Suprapubic skin (tissue), 4 donors: ENCODE results near the gene TMEM242. TPM values are rescaled to one million over a fixed set of nuclear protein-coding genes. Genes with fewer than 3 reads are reported as not detected.

Source experiments
- DNase-seq, 2 donors: peaks; one replicate each; pipeline ENCODE4 v3.0.0-alpha.2; 2019; ENCODE audit warnings: low spot score in 2 of 2
- H3K27ac ChIP-seq: fragments of 200-600 bp; sonication (generic); one replicate; pipeline ENCODE4 v1.5.1; 2019
- H3K27me3 ChIP-seq: fragments of 200-600 bp; sonication (generic); one replicate; pipeline ENCODE4 v1.5.1; 2019
- H3K36me3 ChIP-seq: fragments of 200-600 bp; sonication (generic); one replicate; pipeline ENCODE4 v1.5.1; 2019
- H3K4me1 ChIP-seq: fragments of 200-600 bp; sonication (generic); one replicate; pipeline ENCODE4 v1.5.1; 2019
- H3K4me3 ChIP-seq: fragments of 200-600 bp; sonication (generic); one replicate; pipeline ENCODE4 v1.5.1; 2019; ENCODE audit warnings: mild to moderate bottlenecking
- H3K9me3 ChIP-seq: fragments of 200-600 bp; sonication (generic); one replicate; pipeline ENCODE4 v1.5.1; 2019
- CTCF ChIP-seq, 2 donors: fragments of 200-600 bp in 1 of 2; fragments of 450-650 bp in 1 of 2; sonication (generic) in 1 of 2; IDR thresholded peaks; one replicate each; pipeline ENCODE4 v1.5.1; 2016 to 2019; ENCODE audit warnings: antibody characterized with exemption in 2 of 2, mild to moderate bottlenecking in 1 of 2, moderate library complexity in 1 of 2
- EP300 ChIP-seq: sonication (generic); formaldehyde crosslinking; IDR thresholded peaks from one replicate; pipeline ENCODE4 v1.6.1; 2017; ENCODE audit warnings: antibody characterized with exemption
- POLR2A ChIP-seq, 2 donors: fragments of 450-650 bp; IDR thresholded peaks; one replicate each; pipeline ENCODE4 v1.6.1; 2017; ENCODE audit warnings: antibody characterized with exemption in 2 of 2, mild to moderate bottlenecking in 2 of 2, moderate library complexity in 2 of 2
- POLR2AphosphoS5 ChIP-seq, 3 donors: sonication (generic); formaldehyde crosslinking; IDR thresholded peaks; one replicate each; pipeline ENCODE4 v1.6.1; 2017; ENCODE audit warnings: antibody characterized with exemption in 3 of 3
- WGBS: methylation state at CpG from one replicate; pipeline ENCODE4 v1.1.5; 2018; 5-methylcytosine and 5-hydroxymethylcytosine counted together
- total RNA-seq, 4 donors: library from RNA; depleted of rRNA; stranded (reverse); fragments of >200 nt; gene quantifications; one replicate each; pipeline ENCODE4 v1.1.0, GENCODE V29; 2016

TMEM242 gene
- total RNA-seq, 4 donors from 2014 or later: 3.9 to 5.7 (median 4.6) TPM

GRCh38 chr6:157268835-157269234 lies 54.5 kb downstream of the TMEM242 start:
- DNase-seq: no peak
- 59% methylated on average over 6 of the region's 6 CpGs for WGBS
- no peaks in the 10 kb centered on the region for H3K36me3 ChIP-seq
- H3K4me3 ChIP-seq: no peak overlapping the region
- no peaks in the 10 kb centered on the region for H3K27me3 ChIP-seq
- no peak for TF ChIP-seq EP300
- no peak for TF ChIP-seq POLR2AphosphoS5 (IDR thresholded peaks at IDR 0.05)
- TF ChIP-seq CTCF (IDR thresholded peaks at IDR 0.05): no peak
- no peak for TF ChIP-seq POLR2A (IDR thresholded peaks at IDR 0.05)
- H3K27ac ChIP-seq: peak overlapping the region; percentile 8
- H3K9me3 ChIP-seq: no peaks in the 10 kb centered on the region
- H3K4me1 ChIP-seq: peaks cover 29% of the 10 kb centered on the region

- Histone ChIP-seq H3K27me3 (no peaks in the 10 kb centered on the region), H3K9me3 (no peaks in the 10 kb centered on the region), H3K27ac (peak overlapping the region; percentile 8), H3K4me3 (no peak overlapping the region), H3K4me1 (peaks cover 26% of the 10 kb centered on the region), H3K36me3 (no peaks in the 10 kb centered on the region)
- 95% methylated on average over 6 of the region's 6 CpGs for WGBS
- peak in 1 of 2 donors; percentile 29 for DNase-seq
- TF ChIP-seq POLR2A (IDR thresholded peaks at IDR 0.05): no peak
- TF ChIP-seq CTCF (IDR thresholded peaks at IDR 0.05): no peak
- TF ChIP-seq POLR2AphosphoS5 (IDR thresholded peaks at IDR 0.05): no peak
- no peak for TF ChIP-seq EP300
These were observed 54.9 kb downstream of the TMEM242 start for GRCh38 chr6:157268396-157268795.

- WGBS: 90% methylated on average over 5 of the region's 7 CpGs
- DNase-seq: peak in 1 of 2 donors; percentile 48
- Histone ChIP-seq H3K4me3 (no peak overlapping the region), H3K27ac (no peak overlapping the region), H3K4me1 (peaks cover 22% of the 10 kb centered on the region), H3K9me3 (no peaks in the 10 kb centered on the region), H3K27me3 (no peaks in the 10 kb centered on the region), H3K36me3 (no peaks in the 10 kb centered on the region)
- TF ChIP-seq POLR2A (IDR thresholded peaks at IDR 0.05): no peak
- TF ChIP-seq EP300: no peak
- TF ChIP-seq CTCF (IDR thresholded peaks at IDR 0.05): no peak
- no peak for TF ChIP-seq POLR2AphosphoS5 (IDR thresholded peaks at IDR 0.05)
These were observed 55.7 kb downstream of the TMEM242 start for GRCh38 chr6:157267654-157268053.

- Histone ChIP-seq H3K4me1 (peaks cover 19% of the 10 kb centered on the region), H3K4me3 (no peak overlapping the region), H3K27me3 (no peaks in the 10 kb centered on the region), H3K9me3 (no peaks in the 10 kb centered on the region), H3K36me3 (no peaks in the 10 kb centered on the region), H3K27ac (no peak overlapping the region)
- TF ChIP-seq CTCF (IDR thresholded peaks at IDR 0.05) (no peak), EP300 (no peak), POLR2AphosphoS5 (IDR thresholded peaks at IDR 0.05) (no peak), POLR2A (IDR thresholded peaks at IDR 0.05) (no peak)
- 87% methylated on average over 14 of the region's 18 CpGs for WGBS
- no peak for DNase-seq
These were observed 56.2 kb downstream of the TMEM242 start for GRCh38 chr6:157267109-157267611.

GRCh38 chr6:157266274-157267101 lies 56.8 kb downstream of the TMEM242 start:
- Histone ChIP-seq H3K27ac (no peak overlapping the region), H3K4me3 (no peak overlapping the region), H3K36me3 (no peaks in the 10 kb centered on the region), H3K27me3 (no peaks in the 10 kb centered on the region), H3K4me1 (peaks cover 19% of the 10 kb centered on the region), H3K9me3 (no peaks in the 10 kb centered on the region)
- no peak for TF ChIP-seq CTCF (IDR thresholded peaks at IDR 0.05)
- TF ChIP-seq EP300: no peak
- TF ChIP-seq POLR2AphosphoS5 (IDR thresholded peaks at IDR 0.05): no peak
- no peak for TF ChIP-seq POLR2A (IDR thresholded peaks at IDR 0.05)
- WGBS: 92% methylated on average over 11 of the region's 20 CpGs
- DNase-seq: peak in 1 of 2 donors; percentile 7
